Parathyroid adenoma (tissue), 2 donors: ENCODE results near the gene DROSHA.

ENCODE experiments used
- H2AFZ ChIP-seq: fragments of 300-600 bp; sonication (generic); one replicate; pipeline ENCODE4 v1.7.0; 2017; ENCODE audit warnings: antibody characterized with exemption, mild to moderate bottlenecking
- H3K27ac ChIP-seq: fragments of 300-600 bp; sonication (generic); one replicate; pipeline ENCODE4 v1.7.0; 2017
- H3K27me3 ChIP-seq: fragments of 300-600 bp; sonication (generic); one replicate; pipeline ENCODE4 v1.7.0; 2017; ENCODE audit warnings: low read length; ENCODE audit not compliant: control insufficient read depth, insufficient read depth
- H3K36me3 ChIP-seq: fragments of 300-600 bp; sonication (generic); one replicate; pipeline ENCODE4 v1.7.0; 2017; ENCODE audit warnings: low read length; ENCODE audit not compliant: control insufficient read depth, insufficient read depth
- H3K4me1 ChIP-seq: fragments of 300-600 bp; sonication (generic); one replicate; pipeline ENCODE4 v1.7.0; 2017; ENCODE audit warnings: control low read depth
- H3K4me2 ChIP-seq: fragments of 300-600 bp; sonication (generic); one replicate; pipeline ENCODE4 v1.7.0; 2017; ENCODE audit warnings: low read length
- H3K4me3 ChIP-seq: fragments of 300-600 bp; sonication (generic); one replicate; pipeline ENCODE4 v1.7.0; 2017; ENCODE audit warnings: low read depth, low read length
- H3K79me2 ChIP-seq: fragments of 300-600 bp; sonication (generic); one replicate; pipeline ENCODE4 v1.7.0; 2017; ENCODE audit warnings: control low read depth
- H3K9ac ChIP-seq: fragments of 300-600 bp; sonication (generic); one replicate; pipeline ENCODE4 v1.7.0; 2017; ENCODE audit warnings: mild to moderate bottlenecking
- H3K9me3 ChIP-seq: fragments of 300-600 bp; sonication (generic); one replicate; pipeline ENCODE4 v1.7.0; 2017; ENCODE audit warnings: low read length; ENCODE audit not compliant: control insufficient read depth
- CTCF ChIP-seq: fragments of 300-600 bp; sonication (generic); IDR thresholded peaks from one replicate; pipeline ENCODE4 v1.7.0; 2017; ENCODE audit warnings: antibody characterized with exemption, mild to moderate bottlenecking
- donor health status: primary hyperparathyroidism.

Gene DROSHA

GRCh38 chr5:31531888-31532547 is at the start of gene DROSHA, which contains the start of gene C5orf22:
Gene DROSHA (minus strand): TSS chr5:31532093. CDS start chr5:31529059, 3,034 bp downstream.
Gene C5orf22 (plus strand): TSS chr5:31532301. CDS start chr5:31532393, 92 bp downstream.
- no peak for TF ChIP-seq CTCF
- H3K4me1 ChIP-seq: peaks cover 4% of the 10 kb centered on the region
- H3K36me3 ChIP-seq: no peaks in the 10 kb centered on the region

GRCh38 chr5:31579558-31579957 is 47.7 kb upstream of the DROSHA start:
- H3K4me2 ChIP-seq: no peak overlapping the region
- no peak overlapping the region for H3K27ac ChIP-seq
- H3K27me3 ChIP-seq: no peaks in the 10 kb centered on the region
- no peaks in the 10 kb centered on the region for H3K36me3 ChIP-seq
- no peaks in the 10 kb centered on the region for H3K4me1 ChIP-seq
- H3K9me3 ChIP-seq: no peaks in the 10 kb centered on the region
- H3K79me2 ChIP-seq: no peaks in the 10 kb centered on the region
- TF ChIP-seq CTCF: no peak
- H3K4me3 ChIP-seq: no peak overlapping the region
- H3K9ac ChIP-seq: no peak overlapping the region
- H2AFZ ChIP-seq: no peak overlapping the region

More at GRCh38 chr5:31531888-31532547, at the start of gene DROSHA, which contains the start of gene C5orf22:
- Histone ChIP-seq H3K4me3 (peak within 1 kb of the TSS; percentile 86), H2AFZ (peak within 1 kb of the TSS; percentile 92), H3K4me2 (peak within 1 kb of the TSS; percentile 78), H3K27ac (no peak within 1 kb of the TSS), H3K9me3 (no peaks in the 10 kb centered on the region), H3K79me2 (peaks cover 5% of the 10 kb centered on the region), H3K27me3 (no peaks in the 10 kb centered on the region), H3K9ac (no peak within 1 kb of the TSS)

GRCh38 chr5:31577438-31577837 is 45.5 kb upstream of the DROSHA start:
- H3K9ac ChIP-seq: no peak overlapping the region

GRCh38 chr5:31574772-31575171 is 42.9 kb upstream of the DROSHA start:
- H3K36me3 ChIP-seq: no peaks in the 10 kb centered on the region
- H3K9ac ChIP-seq: no peak overlapping the region
- H3K4me3 ChIP-seq: no peak overlapping the region
- no peak overlapping the region for H2AFZ ChIP-seq
- H3K9me3 ChIP-seq: no peaks in the 10 kb centered on the region
- no peak for TF ChIP-seq CTCF
- H3K4me2 ChIP-seq: no peak overlapping the region
- no peaks in the 10 kb centered on the region for H3K27me3 ChIP-seq
- H3K79me2 ChIP-seq: no peaks in the 10 kb centered on the region
- no peaks in the 10 kb centered on the region for H3K4me1 ChIP-seq
- H3K27ac ChIP-seq: no peak overlapping the region

More at GRCh38 chr5:31577438-31577837, 45.5 kb upstream of the DROSHA start:
- H2AFZ ChIP-seq: no peak overlapping the region
- no peaks in the 10 kb centered on the region for H3K4me1 ChIP-seq
- no peak for TF ChIP-seq CTCF
- no peaks in the 10 kb centered on the region for H3K36me3 ChIP-seq
- H3K27me3 ChIP-seq: no peaks in the 10 kb centered on the region
- no peaks in the 10 kb centered on the region for H3K9me3 ChIP-seq
- H3K27ac ChIP-seq: no peak overlapping the region
- H3K4me3 ChIP-seq: no peak overlapping the region
- H3K79me2 ChIP-seq: no peaks in the 10 kb centered on the region
- no peak overlapping the region for H3K4me2 ChIP-seq
